Breast epithelium (tissue), 3 donors: ENCODE measurements around the gene ERMARD.

ENCODE experiments used
- POLR2A ChIP-seq: fragments of 450-650 bp; IDR thresholded peaks from one replicate; pipeline ENCODE4 v1.6.1; 2016; ENCODE audit warnings: antibody characterized with exemption, mild to moderate bottlenecking, moderate library complexity
- POLR2AphosphoS5 ChIP-seq, 3 donors: sonication (generic); formaldehyde crosslinking; IDR thresholded peaks; one replicate each; pipeline ENCODE4 v1.6.1; 2017; ENCODE audit warnings: antibody characterized with exemption in 3 of 3
- TF ChIP-seq, protein P1 (sequence below), 3 donors: fragments of 450-650 bp; IDR thresholded peaks; one replicate each; pipeline ENCODE4 v1.5.1; 2016 to 2017; ENCODE audit warnings: antibody characterized with exemption in 3 of 3, mild to moderate bottlenecking in 3 of 3, moderate library complexity in 3 of 3

DNA sequence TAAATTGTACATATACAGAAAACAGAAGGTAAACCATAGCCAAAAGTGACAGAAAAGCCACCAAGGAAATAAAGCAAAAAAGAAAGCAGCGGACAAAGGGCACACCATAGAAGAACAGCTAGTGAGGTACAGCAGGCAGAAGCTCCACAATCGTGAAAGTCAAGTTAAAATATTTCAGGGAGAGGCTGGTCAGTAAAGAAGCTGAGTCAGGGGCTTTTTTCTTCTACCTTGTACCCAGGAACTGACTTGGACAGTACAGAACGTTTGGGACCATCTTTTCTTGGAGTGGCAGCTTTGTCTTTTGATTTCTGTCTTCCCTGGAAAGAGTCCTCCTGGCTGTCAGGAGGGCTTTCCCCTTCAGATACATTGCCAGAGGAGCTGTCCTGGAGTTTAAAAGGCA, 41.4 kb upstream of the ERMARD start:
- TF ChIP-seq, protein P1, sequence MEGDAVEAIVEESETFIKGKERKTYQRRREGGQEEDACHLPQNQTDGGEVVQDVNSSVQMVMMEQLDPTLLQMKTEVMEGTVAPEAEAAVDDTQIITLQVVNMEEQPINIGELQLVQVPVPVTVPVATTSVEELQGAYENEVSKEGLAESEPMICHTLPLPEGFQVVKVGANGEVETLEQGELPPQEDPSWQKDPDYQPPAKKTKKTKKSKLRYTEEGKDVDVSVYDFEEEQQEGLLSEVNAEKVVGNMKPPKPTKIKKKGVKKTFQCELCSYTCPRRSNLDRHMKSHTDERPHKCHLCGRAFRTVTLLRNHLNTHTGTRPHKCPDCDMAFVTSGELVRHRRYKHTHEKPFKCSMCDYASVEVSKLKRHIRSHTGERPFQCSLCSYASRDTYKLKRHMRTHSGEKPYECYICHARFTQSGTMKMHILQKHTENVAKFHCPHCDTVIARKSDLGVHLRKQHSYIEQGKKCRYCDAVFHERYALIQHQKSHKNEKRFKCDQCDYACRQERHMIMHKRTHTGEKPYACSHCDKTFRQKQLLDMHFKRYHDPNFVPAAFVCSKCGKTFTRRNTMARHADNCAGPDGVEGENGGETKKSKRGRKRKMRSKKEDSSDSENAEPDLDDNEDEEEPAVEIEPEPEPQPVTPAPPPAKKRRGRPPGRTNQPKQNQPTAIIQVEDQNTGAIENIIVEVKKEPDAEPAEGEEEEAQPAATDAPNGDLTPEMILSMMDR (IDR thresholded peaks at IDR 0.05), result no peak
- TF ChIP-seq POLR2AphosphoS5 (IDR thresholded peaks at IDR 0.05) (no peak), POLR2A (no peak)
